Smooth muscle cell (in vitro differentiated cells): ENCODE measurements around the gene KMT5B. TPM values are rescaled to one million over a fixed set of nuclear protein-coding genes. Genes with fewer than 3 reads are reported as not detected.

Source experiments
- DNase-seq: peaks from one replicate; lab custom pipeline; 2025; ENCODE audit not compliant: unreplicated experiment; lab: John Stamatoyannopoulos, UW
- H2AFZ ChIP-seq: fragments of 200-600 bp; sonication (generic); 2 replicates; pipeline ENCODE4 v1.6.0; 2016; ENCODE audit warnings: antibody characterized with exemption, low read depth, mild to moderate bottlenecking
- H3F3A ChIP-seq: fragments of 200-600 bp; sonication (generic); 2 replicates; pipeline ENCODE4 v1.6.0; 2017; ENCODE audit warnings: antibody characterized with exemption, low read depth
- H3K27ac ChIP-seq: fragments of 200-600 bp; sonication (generic); 2 replicates; pipeline ENCODE4 v1.5.1; 2016; ENCODE audit warnings: low read depth, mild to moderate bottlenecking
- H3K27me3 ChIP-seq: fragments of 200-600 bp; sonication (generic); 2 replicates; pipeline ENCODE4 v1.6.1; 2016; ENCODE audit warnings: low read depth, mild to moderate bottlenecking
- H3K36me3 ChIP-seq: fragments of 200-600 bp; sonication (generic); 2 replicates; pipeline ENCODE4 v1.5.1; 2016; ENCODE audit warnings: low read depth
- H3K4me1 ChIP-seq: fragments of 200-600 bp; sonication (generic); 2 replicates; pipeline ENCODE4 v1.5.1; 2016; ENCODE audit warnings: low read depth
- H3K4me2 ChIP-seq: fragments of 200-600 bp; sonication (generic); 2 replicates; pipeline ENCODE4 v1.6.0; 2016; ENCODE audit warnings: mild to moderate bottlenecking
- H3K4me3 ChIP-seq: fragments of 200-600 bp; sonication (generic); 2 replicates; pipeline ENCODE4 v1.5.1; 2016; ENCODE audit warnings: mild to moderate bottlenecking
- H3K79me2 ChIP-seq: fragments of 200-600 bp; sonication (generic); 2 replicates; pipeline ENCODE4 v1.6.0; 2016; ENCODE audit warnings: low read depth, mild to moderate bottlenecking
- H3K9ac ChIP-seq: fragments of 200-600 bp; sonication (generic); 2 replicates; pipeline ENCODE4 v1.6.0; 2016; ENCODE audit warnings: low read depth
- H3K9me3 ChIP-seq: fragments of 200-600 bp; sonication (generic); replicated peaks from 2 replicates; pipeline ENCODE4 v1.5.1; 2016; ENCODE audit warnings: low read depth
- H4K20me1 ChIP-seq: fragments of 200-600 bp; sonication (generic); 2 replicates; pipeline ENCODE4 v1.6.0; 2016; ENCODE audit warnings: low read depth
- CTCF ChIP-seq: fragments of 200-600 bp; sonication (generic); IDR thresholded peaks from 2 replicates; pipeline ENCODE4 v1.5.1; 2017; ENCODE audit warnings: borderline replicate concordance, mild to moderate bottlenecking, antibody characterized with exemption; ENCODE audit not compliant: insufficient read depth, poor library complexity, severe bottlenecking
- WGBS: methylation state at CpG from one replicate; pipeline ENCODE4 v1.1.7; 2016; ENCODE audit warnings: low lambda C conversion rate; 5-methylcytosine and 5-hydroxymethylcytosine counted together
- polyA plus RNA-seq: library from polyadenylated mRNA; unstranded; fragments of >200 nt; fragmentation: Nextera tagmentation; extraction: Ambion mirVana; gene quantifications from 2 replicates; pipeline ENCODE4 v1.2.1, GENCODE V29; 2016
- total RNA-seq: library from RNA; depleted of rRNA; stranded (reverse); fragments of >200 nt; gene quantifications from 2 replicates; pipeline ENCODE4 v1.2.3, GENCODE V29; 2014

KMT5B gene
- total and polyA plus RNA-seq, 2 experiments from 2014 or later, result 32.1 to 35.0 TPM

GRCh38 chr11:68120273-68121066, 92.6 kb downstream of the KMT5B start:
- peaks cover 43% of the 10 kb centered on the region for H3K79me2 ChIP-seq
- H3F3A ChIP-seq, result peaks cover 14% of the 10 kb centered on the region
- H4K20me1 ChIP-seq, result peaks cover 50% of the 10 kb centered on the region
- H3K4me3 ChIP-seq, result peak overlapping the region; percentile 78
- H3K4me1 ChIP-seq, result peaks cover 21% of the 10 kb centered on the region
- no peaks in the 10 kb centered on the region for H3K9me3 ChIP-seq
- H3K27ac ChIP-seq, result peak overlapping the region; percentile 83
- peak overlapping the region; percentile 64 for H3K9ac ChIP-seq
- peak overlapping the region; percentile 83 for H3K4me2 ChIP-seq
- no peaks in the 10 kb centered on the region for H3K36me3 ChIP-seq
- TF ChIP-seq CTCF, result no peak
- no peak overlapping the region for H2AFZ ChIP-seq
- peak; percentile 30 for DNase-seq
- WGBS, result under 1% methylated on average over 27 of the region's 73 CpGs
- no peaks in the 10 kb centered on the region for H3K27me3 ChIP-seq

GRCh38 chr11:68118706-68119448, 94.2 kb downstream of the KMT5B start:
- no peak for DNase-seq
- peaks cover 14% of the 10 kb centered on the region for H3F3A ChIP-seq
- 3% methylated on average over 4 of the region's 4 CpGs for WGBS
- peaks cover 59% of the 10 kb centered on the region for H3K79me2 ChIP-seq
- peak overlapping the region; percentile 83 for H3K4me2 ChIP-seq
- H3K9ac ChIP-seq, result no peak overlapping the region
- H3K4me3 ChIP-seq, result peak overlapping the region; percentile 78
- no peaks in the 10 kb centered on the region for H3K36me3 ChIP-seq
- peaks cover 21% of the 10 kb centered on the region for H3K4me1 ChIP-seq
- H2AFZ ChIP-seq, result no peak overlapping the region
- peaks cover 65% of the 10 kb centered on the region for H4K20me1 ChIP-seq
- H3K27ac ChIP-seq, result peak overlapping the region; percentile 83
- H3K9me3 ChIP-seq, result no peaks in the 10 kb centered on the region
- no peaks in the 10 kb centered on the region for H3K27me3 ChIP-seq
- no peak for TF ChIP-seq CTCF

- H3K4me1 ChIP-seq, result peaks cover 21% of the 10 kb centered on the region
- H3F3A ChIP-seq, result peaks cover 14% of the 10 kb centered on the region
- peak overlapping the region; percentile 83 for H3K4me2 ChIP-seq
- no peaks in the 10 kb centered on the region for H3K9me3 ChIP-seq
- 54% methylated on average over 11 of the region's 11 CpGs for WGBS
- H3K79me2 ChIP-seq, result peaks cover 68% of the 10 kb centered on the region
- H4K20me1 ChIP-seq, result peaks cover 75% of the 10 kb centered on the region
- DNase-seq, result no peak
- no peak for TF ChIP-seq CTCF
- H3K9ac ChIP-seq, result no peak overlapping the region
- peak overlapping the region; percentile 78 for H3K4me3 ChIP-seq
- H3K27me3 ChIP-seq, result no peaks in the 10 kb centered on the region
- H3K36me3 ChIP-seq, result no peaks in the 10 kb centered on the region
- no peak overlapping the region for H2AFZ ChIP-seq
- peak overlapping the region; percentile 83 for H3K27ac ChIP-seq
These were observed 95.1 kb downstream of the KMT5B start for GRCh38 chr11:68117853-68118470.
